K562 (cell line): ENCODE measurements around the gene CC2D1A. TPM values are rescaled to one million over a fixed set of nuclear protein-coding genes. Genes with fewer than 3 reads are reported as not detected.

Experiments used
- ATF1 ChIP-seq, 2 experiments: fragments of 450-650 bp in 1 of 2; IDR thresholded peaks; 2 replicates each; pipeline ENCODE4 v1.6.1; 2016; ENCODE audit warnings: missing compliant biosample characterization in 1 of 2, missing genetic modification characterization in 1 of 2
- BCL6 ChIP-seq: fragments of 250-450 bp; sonication (Bioruptor Pico); IDR thresholded peaks from 2 replicates; pipeline ENCODE4 v1.4.0; 2020
- CBFA2T2 ChIP-seq: fragments of 450-650 bp; conservative IDR thresholded peaks from 2 replicates; pipeline ENCODE4 v1.6.1; 2017; ENCODE audit warnings: mild to moderate bottlenecking
- E2F4 ChIP-seq: sonication (generic); formaldehyde crosslinking; IDR thresholded peaks from 2 replicates; pipeline ENCODE4 v1.8.0; 2022; ENCODE audit warnings: mild to moderate bottlenecking, low read depth, missing genetic modification reagents
- FIP1L1 ChIP-seq: fragments of 200-400 bp; formaldehyde crosslinking; IDR thresholded peaks from 2 replicates; pipeline ENCODE4 v1.6.1; 2018; ENCODE audit warnings: mild to moderate bottlenecking, low read depth, low read length; ENCODE audit not compliant: poor library complexity, severe bottlenecking
- HDGF ChIP-seq: fragments of 450-650 bp; IDR thresholded peaks from 2 replicates; pipeline ENCODE4 v1.6.1; 2016
- ID3 ChIP-seq, 2 experiments: fragments of 250-450 bp in 1 of 2; fragments of 450-650 bp in 1 of 2; sonication (Bioruptor Pico) in 1 of 2; IDR thresholded peaks; 2 replicates each; pipeline versions ENCODE4 v1.6.1 to v1.8.0; 2016 to 2021; ENCODE audit warnings: mild to moderate bottlenecking in 2 of 2, moderate library complexity in 2 of 2, missing compliant biosample characterization in 1 of 2, missing genetic modification characterization in 1 of 2
- IRF2 ChIP-seq: sonication (generic); formaldehyde crosslinking; IDR thresholded peaks from 2 replicates; pipeline ENCODE4 v1.8.1; 2022; ENCODE audit warnings: mild to moderate bottlenecking, missing genetic modification reagents
- NFIC ChIP-seq: fragments of 450-650 bp; IDR thresholded peaks from 2 replicates; pipeline ENCODE4 v1.6.1; 2017; ENCODE audit warnings: mild to moderate bottlenecking, inconsistent platforms
- REST ChIP-seq, 2 experiments: fragments of 450-650 bp; formaldehyde crosslinking in 1 of 2; IDR thresholded peaks; 2 replicates each; pipeline versions ENCODE4 v1.4.0 to v1.6.1; 2014 to 2020; ENCODE audit warnings: mild to moderate bottlenecking in 2 of 2, borderline replicate concordance in 1 of 2, low read depth in 1 of 2
- TFAM ChIP-seq: fragments of 250-450 bp; sonication (Bioruptor Pico); conservative IDR thresholded peaks from 2 replicates; pipeline ENCODE4 v1.5.0; 2021; ENCODE audit warnings: mild to moderate bottlenecking, moderate library complexity
- TOE1 ChIP-seq, 2 experiments: fragments of 450-650 bp in 1 of 2; sonication (generic) in 1 of 2; formaldehyde crosslinking in 1 of 2; IDR thresholded peaks; 2 replicates each; pipeline versions ENCODE4 v1.7.1 to v1.8.0; 2016 to 2022; ENCODE audit warnings: borderline replicate concordance in 2 of 2, mild to moderate bottlenecking in 2 of 2, antibody characterized with exemption in 1 of 2, inconsistent platforms in 1 of 2, low read depth in 1 of 2, missing genetic modification reagents in 1 of 2, moderate library complexity in 1 of 2
- ZNF143 ChIP-seq: sonication (generic); formaldehyde crosslinking; IDR thresholded peaks from 2 replicates; pipeline ENCODE4 v1.9.0; 2022; ENCODE audit warnings: mild to moderate bottlenecking, missing genetic modification reagents
- polyA plus RNA-seq, 8 experiments: library from polyadenylated mRNA; depleted of rRNA in 4 of 8; stranded (reverse) in 5 of 8; unstranded in 3 of 8; fragments of >200 nt; fragmentation: Nextera tagmentation in 2 of 8; fragmentation: Illumina TruSeq in 1 of 8; extraction: Ambion mirVana in 2 of 8; extraction: Trizol in 1 of 8; gene quantifications; 2 replicates each; pipeline versions ENCODE4 v1.2.1 to v1.2.3, GENCODE V29; 2011 to 2014; ENCODE audit warnings: inconsistent platforms in 1 of 8, missing spikeins in 1 of 8
- total RNA-seq, 7 experiments: library from RNA; depleted of rRNA in 6 of 7; stranded (reverse); fragments of >200 nt in 6 of 7; fragmentation: Illumina TruSeq in 2 of 7; extraction: Trizol in 2 of 7; gene quantifications; 2 replicates each; pipeline versions ENCODE4 v1.2.1 to v1.2.3, GENCODE V29; 2011 to 2021; ENCODE audit warnings: low replicate concordance in 1 of 7
- TF ChIP-seq, protein P1 (sequence below): fragments of 250-450 bp; sonication (Bioruptor Pico); IDR thresholded peaks from 2 replicates; pipeline ENCODE4 v1.5.0; 2020; ENCODE audit warnings: mild to moderate bottlenecking

CC2D1A gene
- total and polyA plus RNA-seq, 9 of the 15 experiments (the other 6 are each of a cell fraction or from before 2014, with no cell fraction given) = 0.32 to 31.0 (median 12.9) TPM

GRCh38 chr19:13905634-13906520 is at the start of gene CC2D1A, which contains the start of gene BRME1 (continued):
- no peak for TF ChIP-seq REST (IDR thresholded peaks at IDR 0.05; ENCODE audit: borderline replicate concordance)
- TF ChIP-seq REST (CRISPR knock-in tag; IDR thresholded peaks at IDR 0.05; ENCODE audit: low read depth) = peak; percentile 46; the same call in 1 of the 2 replicates
- no peak for TF ChIP-seq BCL6 (CRISPR knock-in tag)
- no peak for TF ChIP-seq HDGF
- no peak for TF ChIP-seq CBFA2T2
- peak; percentile 86 for TF ChIP-seq FIP1L1
- peak; percentile 95 for TF ChIP-seq E2F4
- no peak for TF ChIP-seq ID3 (CRISPR knock-in tag; IDR thresholded peaks at IDR 0.05)
- TF ChIP-seq ID3 (tag; IDR thresholded peaks at IDR 0.05) = peak; percentile 85
- peak; percentile 48; the same call in 1 of the 2 replicates for TF ChIP-seq TOE1 (IDR thresholded peaks at IDR 0.05; ENCODE audit: borderline replicate concordance)
- 0 out of 2 replicates have a peak, but pooled peaks have one; percentile 36 for TF ChIP-seq TOE1 (CRISPR knock-in tag; IDR thresholded peaks at IDR 0.05; ENCODE audit: borderline replicate concordance, low read depth)
- TF ChIP-seq, protein P1, sequence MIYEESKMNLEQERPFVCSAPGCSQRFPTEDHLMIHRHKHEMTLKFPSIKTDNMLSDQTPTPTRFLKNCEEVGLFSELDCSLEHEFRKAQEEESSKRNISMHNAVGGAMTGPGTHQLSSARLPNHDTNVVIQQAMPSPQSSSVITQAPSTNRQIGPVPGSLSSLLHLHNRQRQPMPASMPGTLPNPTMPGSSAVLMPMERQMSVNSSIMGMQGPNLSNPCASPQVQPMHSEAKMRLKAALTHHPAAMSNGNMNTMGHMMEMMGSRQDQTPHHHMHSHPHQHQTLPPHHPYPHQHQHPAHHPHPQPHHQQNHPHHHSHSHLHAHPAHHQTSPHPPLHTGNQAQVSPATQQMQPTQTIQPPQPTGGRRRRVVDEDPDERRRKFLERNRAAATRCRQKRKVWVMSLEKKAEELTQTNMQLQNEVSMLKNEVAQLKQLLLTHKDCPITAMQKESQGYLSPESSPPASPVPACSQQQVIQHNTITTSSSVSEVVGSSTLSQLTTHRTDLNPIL = no peak
- TF ChIP-seq ZNF143 (CRISPR knock-in tag) = peak; percentile 99
- TF ChIP-seq NFIC = peak; percentile 63; the same call in 1 of the 2 replicates
- TF ChIP-seq TFAM = no peak
- peak; percentile 47; the same call in 1 of the 2 replicates for TF ChIP-seq ATF1 (CRISPR knock-in tag; IDR thresholded peaks at IDR 0.05)
- TF ChIP-seq ATF1 (tag; IDR thresholded peaks at IDR 0.05) = peak; percentile 86
- no peak for TF ChIP-seq IRF2 (CRISPR knock-in tag)
